Effector memory CD4-positive, alpha-beta T cell (primary cell): ENCODE measurements around the gene CPA4.

Experiments
- DNase-seq, 3 donors: peaks; one replicate each; pipeline ENCODE4 v3.0.0-alpha.2; 2020
- H3K27ac ChIP-seq: 2 replicates; pipeline ENCODE4 v1.7.0; 2013; ENCODE audit warnings: mild to moderate bottlenecking, low read length, moderate library complexity; ENCODE audit not compliant: insufficient read depth, poor library complexity, severe bottlenecking
- H3K27me3 ChIP-seq: replicated peaks from 2 replicates; pipeline ENCODE4 v1.7.0; 2013; ENCODE audit warnings: mild to moderate bottlenecking, low read length; ENCODE audit not compliant: insufficient read depth, control insufficient read depth, poor library complexity, severe bottlenecking
- H3K36me3 ChIP-seq: 2 replicates; pipeline ENCODE4 v1.7.0; 2013; ENCODE audit warnings: mild to moderate bottlenecking, low read length, moderate library complexity; ENCODE audit not compliant: control insufficient read depth, insufficient read depth
- H3K4me1 ChIP-seq: 2 replicates; pipeline ENCODE4 v1.7.0; 2013; ENCODE audit warnings: low read length, mild to moderate bottlenecking; ENCODE audit not compliant: control insufficient read depth, insufficient read depth, poor library complexity, severe bottlenecking
- H3K4me3 ChIP-seq: 2 replicates; pipeline ENCODE4 v1.7.0; 2013; ENCODE audit warnings: low read length, low read depth, mild to moderate bottlenecking; ENCODE audit not compliant: insufficient read depth, poor library complexity, severe bottlenecking
- H3K9me3 ChIP-seq: 2 replicates; pipeline ENCODE4 v1.7.0; 2013; ENCODE audit warnings: mild to moderate bottlenecking, low read length, moderate library complexity; ENCODE audit not compliant: control insufficient read depth

The CPA4 gene

GRCh38 chr7:130274983-130275591 is 17.9 kb upstream of the CPA4 start:
- no peak for DNase-seq
- Histone ChIP-seq H3K9me3 (no peaks in the 10 kb centered on the region), H3K36me3 (no peaks in the 10 kb centered on the region), H3K4me3 (no peak overlapping the region), H3K4me1 (no peaks in the 10 kb centered on the region), H3K27ac (no peak overlapping the region), H3K27me3 (no peaks in the 10 kb centered on the region)

GRCh38 chr7:130275826-130276297 is 17.1 kb upstream of the CPA4 start:
- no peaks in the 10 kb centered on the region for H3K27me3 ChIP-seq
- no peaks in the 10 kb centered on the region for H3K4me1 ChIP-seq
- H3K36me3 ChIP-seq: no peaks in the 10 kb centered on the region
- no peaks in the 10 kb centered on the region for H3K9me3 ChIP-seq
- no peak overlapping the region for H3K4me3 ChIP-seq
- no peak for DNase-seq
- H3K27ac ChIP-seq: no peak overlapping the region

- Histone ChIP-seq H3K4me1 (no peaks in the 10 kb centered on the region), H3K9me3 (no peaks in the 10 kb centered on the region), H3K27me3 (no peaks in the 10 kb centered on the region), H3K36me3 (no peaks in the 10 kb centered on the region), H3K27ac (no peak overlapping the region), H3K4me3 (no peak overlapping the region)
- DNase-seq: no peak
These were observed 15.9 kb upstream of the CPA4 start for GRCh38 chr7:130276796-130277762.

- H3K4me3 ChIP-seq: no peak overlapping the region
- H3K27ac ChIP-seq: no peak overlapping the region
- no peak for DNase-seq
- H3K9me3 ChIP-seq: no peaks in the 10 kb centered on the region
- H3K27me3 ChIP-seq: no peaks in the 10 kb centered on the region
- H3K4me1 ChIP-seq: no peaks in the 10 kb centered on the region
- H3K36me3 ChIP-seq: no peaks in the 10 kb centered on the region
These were observed 15.0 kb upstream of the CPA4 start for GRCh38 chr7:130277763-130278643.

- Histone ChIP-seq H3K4me1 (no peaks in the 10 kb centered on the region), H3K27ac (no peak overlapping the region), H3K4me3 (no peak overlapping the region), H3K27me3 (no peaks in the 10 kb centered on the region), H3K9me3 (no peaks in the 10 kb centered on the region), H3K36me3 (no peaks in the 10 kb centered on the region)
- no peak for DNase-seq
These were observed 14.1 kb upstream of the CPA4 start for GRCh38 chr7:130278860-130279259.

GRCh38 chr7:130279286-130279685 is 13.7 kb upstream of the CPA4 start:
- Histone ChIP-seq H3K27me3 (no peaks in the 10 kb centered on the region), H3K9me3 (no peaks in the 10 kb centered on the region), H3K4me3 (no peak overlapping the region), H3K27ac (no peak overlapping the region), H3K36me3 (no peaks in the 10 kb centered on the region), H3K4me1 (no peaks in the 10 kb centered on the region)
- no peak for DNase-seq

- no peak for DNase-seq
- H3K9me3 ChIP-seq: no peaks in the 10 kb centered on the region
- no peaks in the 10 kb centered on the region for H3K4me1 ChIP-seq
- no peak overlapping the region for H3K27ac ChIP-seq
- H3K4me3 ChIP-seq: no peak overlapping the region
- no peaks in the 10 kb centered on the region for H3K36me3 ChIP-seq
- no peaks in the 10 kb centered on the region for H3K27me3 ChIP-seq
These were observed 13.1 kb upstream of the CPA4 start for GRCh38 chr7:130279906-130280305.

- H3K27me3 ChIP-seq: no peaks in the 10 kb centered on the region
- no peak overlapping the region for H3K27ac ChIP-seq
- H3K9me3 ChIP-seq: no peaks in the 10 kb centered on the region
- H3K4me3 ChIP-seq: no peak overlapping the region
- no peak for DNase-seq
- no peaks in the 10 kb centered on the region for H3K4me1 ChIP-seq
- no peaks in the 10 kb centered on the region for H3K36me3 ChIP-seq
These were observed 11.7 kb upstream of the CPA4 start for GRCh38 chr7:130281260-130281659.

- Histone ChIP-seq H3K27me3 (no peaks in the 10 kb centered on the region), H3K9me3 (no peaks in the 10 kb centered on the region), H3K27ac (no peak overlapping the region), H3K4me1 (no peaks in the 10 kb centered on the region), H3K4me3 (no peak overlapping the region), H3K36me3 (no peaks in the 10 kb centered on the region)
- no peak for DNase-seq
These were observed 6.1 kb upstream of the CPA4 start for GRCh38 chr7:130286881-130287280.
